Measurements from ENCODE around the gene PPP1R14D. TPM values are rescaled to one million over a fixed set of nuclear protein-coding genes. Genes with fewer than 3 reads are reported as not detected.

The PPP1R14D gene
- total and polyA plus RNA-seq, 2 donors (not counting 3 experiments of a cell fraction or from before 2014, with no cell fraction given): not detected

DNA sequence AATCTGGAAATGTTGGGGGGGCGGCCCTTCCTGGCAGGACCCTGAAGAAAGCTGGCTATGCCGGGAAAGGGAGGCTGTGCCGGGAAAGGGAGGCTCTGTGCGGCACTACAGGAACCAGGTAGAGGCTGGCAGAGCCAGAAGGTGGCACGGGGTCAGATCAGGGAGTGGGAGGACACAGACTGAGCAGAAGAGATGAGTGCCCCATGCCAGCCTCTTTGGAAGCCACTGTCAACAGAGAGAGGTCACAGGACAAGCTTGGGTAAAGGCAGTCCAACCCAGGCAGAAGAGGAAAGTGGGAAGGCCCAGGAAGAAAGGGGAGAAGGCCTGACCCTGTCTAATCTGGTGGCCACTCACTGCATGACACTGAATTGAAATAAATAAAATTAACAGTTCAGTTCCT lies 57.3 kb downstream of the PPP1R14D start:
- H3K4me1 ChIP-seq (ENCODE audit: control insufficient read depth, extremely low read depth, insufficient read depth, low read length): peaks cover 26% of the 10 kb centered on the region
- H2AFZ ChIP-seq (ENCODE audit: low read depth, low read length): no peak overlapping the region
- BruUV-seq (replicated peaks): no TSS peak
- TF ChIP-seq POLR2A (IDR thresholded peaks at IDR 0.05; ENCODE audit: low read depth, low read length): no peak
- TF ChIP-seq, protein P1, sequence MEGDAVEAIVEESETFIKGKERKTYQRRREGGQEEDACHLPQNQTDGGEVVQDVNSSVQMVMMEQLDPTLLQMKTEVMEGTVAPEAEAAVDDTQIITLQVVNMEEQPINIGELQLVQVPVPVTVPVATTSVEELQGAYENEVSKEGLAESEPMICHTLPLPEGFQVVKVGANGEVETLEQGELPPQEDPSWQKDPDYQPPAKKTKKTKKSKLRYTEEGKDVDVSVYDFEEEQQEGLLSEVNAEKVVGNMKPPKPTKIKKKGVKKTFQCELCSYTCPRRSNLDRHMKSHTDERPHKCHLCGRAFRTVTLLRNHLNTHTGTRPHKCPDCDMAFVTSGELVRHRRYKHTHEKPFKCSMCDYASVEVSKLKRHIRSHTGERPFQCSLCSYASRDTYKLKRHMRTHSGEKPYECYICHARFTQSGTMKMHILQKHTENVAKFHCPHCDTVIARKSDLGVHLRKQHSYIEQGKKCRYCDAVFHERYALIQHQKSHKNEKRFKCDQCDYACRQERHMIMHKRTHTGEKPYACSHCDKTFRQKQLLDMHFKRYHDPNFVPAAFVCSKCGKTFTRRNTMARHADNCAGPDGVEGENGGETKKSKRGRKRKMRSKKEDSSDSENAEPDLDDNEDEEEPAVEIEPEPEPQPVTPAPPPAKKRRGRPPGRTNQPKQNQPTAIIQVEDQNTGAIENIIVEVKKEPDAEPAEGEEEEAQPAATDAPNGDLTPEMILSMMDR (IDR thresholded peaks at IDR 0.05; ENCODE audit: extremely low read depth in 1 of 2, insufficient read depth in 1 of 2, low read depth in 1 of 2, low read length in 2 of 2): no peak
- no peak overlapping the region for H3K4me3 ChIP-seq (replicated peaks in 1 of 3; ENCODE audit: insufficient read depth in 1 of 3, low read depth in 1 of 3, low read length in 3 of 3)
- H3K27me3 ChIP-seq (ENCODE audit: control insufficient read depth in 2 of 2, insufficient read depth in 2 of 2, low read length in 2 of 2): no peaks in the 10 kb centered on the region
- H3K79me2 ChIP-seq (ENCODE audit: control insufficient read depth, insufficient read depth, low read length): no peaks in the 10 kb centered on the region
- no peaks in the 10 kb centered on the region for H3K9me1 ChIP-seq (replicated peaks; ENCODE audit: control insufficient read depth, extremely low read depth, insufficient read depth, low read length)
- H3K9me3 ChIP-seq (replicated peaks; ENCODE audit: control insufficient read depth, insufficient read depth, low read length): no peaks in the 10 kb centered on the region
- FAIRE-seq (no peak), DNase-seq (ENCODE audit: low read depth, low spot score) (no peak)
- H3K27ac ChIP-seq (ENCODE audit: insufficient read depth, low read depth, low read length): no peak overlapping the region
- peaks cover 0 to 25% of the 10 kb centered on the region in 2 experiments for H3K36me3 ChIP-seq (ENCODE audit: control insufficient read depth in 2 of 2, extremely low read depth in 1 of 2, insufficient read depth in 2 of 2, low read length in 2 of 2)
- dilution Hi-C loops (cut with MboI; ENCODE audit: extremely low pct_ligation_motif_present, low sequenced_read_pairs) (no loop called here), intact Hi-C loops (cut with micrococcal nuclease) (no loop called here)
- no peak overlapping the region for H3K9ac ChIP-seq (replicated peaks; ENCODE audit: extremely low read depth, insufficient read depth, low read length)
- H3K4me2 ChIP-seq (ENCODE audit: insufficient read depth, low read length): no peak overlapping the region
- no peaks in the 10 kb centered on the region for H4K20me1 ChIP-seq (replicated peaks; ENCODE audit: control insufficient read depth, extremely low read depth, insufficient read depth, low read length)
- ChIA-PET POLR2A (no interaction called here), CTCF (interaction anchor here (1.3 to 2.7 kb wide), 5 partner anchors 11 to 87 kb away, joined by 4 to 22 read pairs (median 7); no protein-coding TSS in a partner anchor)

DNA sequence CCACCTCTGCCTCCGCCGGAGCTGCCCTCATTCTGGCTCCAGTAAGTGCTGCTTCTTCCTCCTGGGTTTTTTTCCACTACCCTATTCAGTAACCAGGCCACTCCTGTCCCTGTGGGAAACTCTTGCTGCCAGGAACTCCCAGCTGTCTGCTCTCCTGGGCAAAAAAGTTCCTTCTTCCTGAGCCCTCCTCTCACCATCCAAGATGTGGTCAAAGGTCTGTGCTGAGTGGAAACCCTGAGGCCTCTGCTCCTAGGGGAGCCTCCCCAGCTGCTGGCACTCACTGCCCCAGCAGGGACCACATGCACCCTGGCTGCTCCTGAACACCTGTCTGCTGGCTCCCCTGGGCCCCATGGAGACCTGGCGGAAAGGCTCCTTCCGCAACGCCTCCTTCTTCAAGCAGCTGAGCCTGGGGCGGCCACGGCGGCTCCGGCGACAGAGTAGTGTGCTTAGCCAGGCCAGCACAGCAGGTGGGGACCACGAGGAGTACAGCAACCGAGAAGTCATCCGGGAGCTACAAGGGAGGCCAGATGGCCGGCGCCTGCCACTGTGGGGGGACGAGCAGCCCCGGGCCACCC lies 58.3 kb downstream of the PPP1R14D start:
- Histone ChIP-seq H3K79me2 (ENCODE audit: control insufficient read depth, insufficient read depth, low read length) (no peaks in the 10 kb centered on the region), H4K20me1 (replicated peaks; ENCODE audit: control insufficient read depth, extremely low read depth, insufficient read depth, low read length) (no peaks in the 10 kb centered on the region), H3K9me3 (replicated peaks; ENCODE audit: control insufficient read depth, insufficient read depth, low read length) (no peaks in the 10 kb centered on the region), H3K9me1 (replicated peaks; ENCODE audit: control insufficient read depth, extremely low read depth, insufficient read depth, low read length) (no peaks in the 10 kb centered on the region), H3K9ac (replicated peaks; ENCODE audit: extremely low read depth, insufficient read depth, low read length) (no peak overlapping the region), H3K4me1 (ENCODE audit: control insufficient read depth, extremely low read depth, insufficient read depth, low read length) (peaks cover 26% of the 10 kb centered on the region), H3K4me2 (ENCODE audit: insufficient read depth, low read length) (no peak overlapping the region), H3K27me3 (ENCODE audit: control insufficient read depth in 2 of 2, insufficient read depth in 2 of 2, low read length in 2 of 2) (no peaks in the 10 kb centered on the region), H3K4me3 (replicated peaks in 1 of 3; ENCODE audit: insufficient read depth in 1 of 3, low read depth in 1 of 3, low read length in 3 of 3) (no peak overlapping the region), H3K36me3 (ENCODE audit: control insufficient read depth in 2 of 2, extremely low read depth in 1 of 2, insufficient read depth in 2 of 2, low read length in 2 of 2) (peaks cover 0 to 17% of the 10 kb centered on the region in 2 experiments), H2AFZ (ENCODE audit: low read depth, low read length) (no peak overlapping the region), H3K27ac (ENCODE audit: insufficient read depth, low read depth, low read length) (peak overlapping the region; percentile 46)
- intact Hi-C loops (cut with micrococcal nuclease) (no loop called here), dilution Hi-C loops (cut with MboI; ENCODE audit: extremely low pct_ligation_motif_present, low sequenced_read_pairs) (no loop called here)
- TF ChIP-seq, protein P1 (IDR thresholded peaks at IDR 0.05; ENCODE audit: extremely low read depth in 1 of 2, insufficient read depth in 1 of 2, low read depth in 1 of 2, low read length in 2 of 2): no peak
- TF ChIP-seq GATA2 (IDR thresholded peaks at IDR 0.05; ENCODE audit: insufficient read depth, insufficient read length, low read depth, low read length): no peak
- no peak for TF ChIP-seq POLR2A (IDR thresholded peaks at IDR 0.05; ENCODE audit: low read depth, low read length)
- no peak for TF ChIP-seq MYC (IDR thresholded peaks at IDR 0.05; ENCODE audit: low read depth, low read length)
- no peak for TF ChIP-seq POLR2AphosphoS5 (IDR thresholded peaks at IDR 0.05; ENCODE audit: insufficient read depth, low read depth, low read length)
- no peak for TF ChIP-seq FOS (IDR thresholded peaks at IDR 0.05; ENCODE audit: borderline replicate concordance, insufficient read depth, low read length)
- TF ChIP-seq EZH2 (IDR thresholded peaks at IDR 0.05; ENCODE audit: borderline replicate concordance, low read depth, low read length, severe bottlenecking): no peak
- TF ChIP-seq, protein P2, sequence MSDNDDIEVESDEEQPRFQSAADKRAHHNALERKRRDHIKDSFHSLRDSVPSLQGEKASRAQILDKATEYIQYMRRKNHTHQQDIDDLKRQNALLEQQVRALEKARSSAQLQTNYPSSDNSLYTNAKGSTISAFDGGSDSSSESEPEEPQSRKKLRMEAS (IDR thresholded peaks at IDR 0.05; ENCODE audit: insufficient read depth, insufficient read length): no peak
- no peak for TF ChIP-seq JUN (IDR thresholded peaks at IDR 0.05; ENCODE audit: borderline replicate concordance, insufficient read depth, insufficient read length, low read depth)
- DNase-seq (ENCODE audit: low read depth, low spot score): no peak
- ChIA-PET CTCF (interaction anchor here (0.9 to 2.7 kb wide), 7 partner anchors 12 to 124 kb away, joined by 3 to 22 read pairs (median 8); partner anchors contain the start of genes DNAJC17, VPS18 and ZFYVE19), POLR2A (no interaction called here)
- FAIRE-seq: peak; percentile 40
- BruUV-seq (replicated peaks): no TSS peak

All from endothelial cell of umbilical vein (primary cell).